Mesenchymal stem cell (in vitro differentiated cells and primary cell): ENCODE data around the gene PRKAR2A. TPM values are rescaled to one million over a fixed set of nuclear protein-coding genes. Genes with fewer than 3 reads are reported as not detected.

ENCODE experiments used
- DNase-seq: peaks from one replicate; pipeline ENCODE4 v3.0.0-alpha.2; 2013
- H2AFZ ChIP-seq: one replicate; pipeline ENCODE4 v1.6.1; 2013; ENCODE audit warnings: low read depth, mild to moderate bottlenecking, control low read depth, inconsistent platforms, low read length, moderate library complexity
- H2AK5ac ChIP-seq: 2 replicates; pipeline ENCODE4 v1.6.1; 2013; ENCODE audit warnings: low read length, moderate library complexity, mild to moderate bottlenecking, inconsistent platforms; ENCODE audit not compliant: severe bottlenecking
- H2BK120ac ChIP-seq: one replicate; pipeline ENCODE4 v1.6.1; 2013; ENCODE audit warnings: low read depth, mild to moderate bottlenecking, inconsistent platforms, low read length, moderate library complexity
- H2BK12ac ChIP-seq, 2 experiments: one replicate each; pipeline ENCODE4 v1.6.1; 2013; ENCODE audit warnings: inconsistent platforms in 2 of 2, low read length in 2 of 2, mild to moderate bottlenecking in 2 of 2, moderate library complexity in 2 of 2, control low read depth in 1 of 2
- H2BK15ac ChIP-seq: one replicate; pipeline ENCODE4 v1.6.1; 2013; ENCODE audit warnings: mild to moderate bottlenecking, low read depth, inconsistent platforms; ENCODE audit not compliant: poor library complexity, severe bottlenecking
- H2BK5ac ChIP-seq: 2 replicates; pipeline ENCODE4 v1.6.1; 2013; ENCODE audit warnings: low read depth, mild to moderate bottlenecking, low read length, control low read depth, inconsistent platforms; ENCODE audit not compliant: poor library complexity, severe bottlenecking
- H3K14ac ChIP-seq, 2 experiments: one replicate each; pipeline ENCODE4 v1.6.1; 2013; ENCODE audit warnings: inconsistent platforms in 2 of 2, low read length in 2 of 2, control low read depth in 1 of 2, mild to moderate bottlenecking in 1 of 2, moderate library complexity in 1 of 2
- H3K18ac ChIP-seq, 2 experiments: one replicate each; pipeline ENCODE4 v1.6.1; 2013; ENCODE audit warnings: inconsistent platforms in 2 of 2, low read length in 2 of 2, control low read depth in 1 of 2, low read depth in 1 of 2, mild to moderate bottlenecking in 1 of 2
- H3K23ac ChIP-seq, 2 experiments: one replicate each; pipeline ENCODE4 v1.6.1; 2013; ENCODE audit warnings: inconsistent platforms in 2 of 2, low read length in 2 of 2, mild to moderate bottlenecking in 2 of 2, moderate library complexity in 2 of 2, control low read depth in 1 of 2
- H3K27ac ChIP-seq: 2 replicates; pipeline ENCODE4 v1.5.1; 2013; ENCODE audit warnings: mild to moderate bottlenecking, moderate library complexity, low read length, control low read depth, inconsistent platforms; ENCODE audit not compliant: poor library complexity, severe bottlenecking
- H3K27me3 ChIP-seq, 2 experiments: 2 replicates each; pipeline versions ENCODE4 v1.6.1 to v1.7.0; 2013; ENCODE audit warnings: low read length in 2 of 2, mild to moderate bottlenecking in 2 of 2, moderate library complexity in 2 of 2, control low read depth in 1 of 2, inconsistent platforms in 1 of 2; ENCODE audit not compliant: control insufficient read depth in 1 of 2, insufficient read depth in 1 of 2
- H3K36me3 ChIP-seq, 2 experiments: 2 replicates each; pipeline versions ENCODE4 v1.6.1 to v1.7.0; 2013; ENCODE audit warnings: low read length in 2 of 2, control low read depth in 1 of 2, inconsistent platforms in 1 of 2, low read depth in 1 of 2, mild to moderate bottlenecking in 1 of 2; ENCODE audit not compliant: insufficient read depth in 2 of 2, control insufficient read depth in 1 of 2
- H3K4ac ChIP-seq, 2 experiments: one replicate each; pipeline ENCODE4 v1.6.1; 2013; ENCODE audit warnings: inconsistent platforms in 2 of 2, low read length in 2 of 2, mild to moderate bottlenecking in 2 of 2, moderate library complexity in 2 of 2, control low read depth in 1 of 2, low read depth in 1 of 2
- H3K4me1 ChIP-seq: 2 replicates; pipeline ENCODE4 v1.6.1; 2013; ENCODE audit warnings: low read depth, low read length, control low read depth; ENCODE audit not compliant: control insufficient read depth, insufficient read depth
- H3K4me2 ChIP-seq: 2 replicates; pipeline ENCODE4 v1.6.1; 2013; ENCODE audit warnings: low read length, mild to moderate bottlenecking, inconsistent platforms; ENCODE audit not compliant: poor library complexity, severe bottlenecking
- H3K4me3 ChIP-seq, 2 experiments: 2 replicates each; pipeline versions ENCODE4 v1.5.1 to v1.7.0; 2013; ENCODE audit warnings: low read length in 2 of 2, mild to moderate bottlenecking in 2 of 2, control low read depth in 1 of 2, low read depth in 1 of 2; ENCODE audit not compliant: insufficient read depth in 1 of 2
- H3K79me1 ChIP-seq: replicated peaks from 2 replicates; pipeline ENCODE4 v1.6.1; 2013; ENCODE audit warnings: mild to moderate bottlenecking, control low read depth, low read length, inconsistent platforms; ENCODE audit not compliant: poor library complexity, severe bottlenecking
- H3K9ac ChIP-seq: 2 replicates; pipeline ENCODE4 v1.7.0; 2013; ENCODE audit warnings: mild to moderate bottlenecking, low read length, moderate library complexity
- H3K9me3 ChIP-seq: 2 replicates; pipeline ENCODE4 v1.7.0; 2013; ENCODE audit warnings: mild to moderate bottlenecking, low read length; ENCODE audit not compliant: control insufficient read depth
- H4K8ac ChIP-seq: one replicate; pipeline ENCODE4 v1.6.1; 2013; ENCODE audit warnings: inconsistent platforms, mild to moderate bottlenecking, low read length, moderate library complexity
- H4K91ac ChIP-seq: one replicate; pipeline ENCODE4 v1.6.1; 2013; ENCODE audit warnings: mild to moderate bottlenecking, low read length, inconsistent platforms
- WGBS: methylation state at CpG from one replicate; pipeline ENCODE4 v1.1.7; 2013; ENCODE audit warnings: mixed read lengths; 5-methylcytosine and 5-hydroxymethylcytosine counted together
- polyA plus RNA-seq, 2 experiments: library from polyadenylated mRNA; stranded (reverse); fragments of 200-250 nt; gene quantifications; one replicate each; pipeline ENCODE4 v1.2.3, GENCODE V29; 2013

The PRKAR2A gene
- 40.5 TPM for polyA plus RNA-seq (2013, experiment 1 of 2)
- 41.5 TPM for polyA plus RNA-seq (2013, experiment 2 of 2)

GRCh38 chr3:48847504-48848423, at the start of gene PRKAR2A:
Gene PRKAR2A (minus strand): TSS chr3:48847874. CDS start chr3:48847596, 278 bp downstream.
- H3K4me1 ChIP-seq = peaks cover 11% of the 10 kb centered on the region
- H2BK120ac ChIP-seq = peak within 1 kb of the TSS; percentile 71
- peak within 1 kb of the TSS; percentile 91 for H2AFZ ChIP-seq
- H2BK15ac ChIP-seq = peak within 1 kb of the TSS; percentile 88
- no peaks in the 10 kb centered on the region for H3K27me3 ChIP-seq
- H3K4me3 ChIP-seq = peak within 1 kb of the TSS; percentile 90 to 96
- H2BK12ac ChIP-seq = peak within 1 kb of the TSS; percentile 24 to 83
- no peak within 1 kb of the TSS for H2BK5ac ChIP-seq
- peak within 1 kb of the TSS; percentile 9 for H2AK5ac ChIP-seq
- peak within 1 kb of the TSS in 1 of 2 experiments; percentile 94 for H3K14ac ChIP-seq
- peaks cover 6% of the 10 kb centered on the region for H3K79me1 ChIP-seq
- peak within 1 kb of the TSS; percentile 37 to 93 for H3K18ac ChIP-seq
- H3K27ac ChIP-seq = peak within 1 kb of the TSS; percentile 60
- H3K4ac ChIP-seq = peak within 1 kb of the TSS; percentile 53 to 98
- peaks cover 0 to 3% of the 10 kb centered on the region in 2 experiments for H3K36me3 ChIP-seq
- H3K9me3 ChIP-seq = no peaks in the 10 kb centered on the region
- H3K4me2 ChIP-seq = peak within 1 kb of the TSS; percentile 71
- H4K91ac ChIP-seq = peak within 1 kb of the TSS; percentile 64
- H3K23ac ChIP-seq = peak within 1 kb of the TSS in 1 of 2 experiments; percentile 66
- DNase-seq = peak; percentile 90
- H3K9ac ChIP-seq = peak within 1 kb of the TSS; percentile 93
- peak within 1 kb of the TSS; percentile 79 for H4K8ac ChIP-seq
- WGBS = 4% methylated on average over 75 of the region's 81 CpGs

- no peak for DNase-seq
- no peak overlapping the region for H2BK15ac ChIP-seq
- no peak overlapping the region for H2BK120ac ChIP-seq
- no peak overlapping the region for H3K23ac ChIP-seq
- 99% methylated on average over 2 of the region's 2 CpGs for WGBS
- H3K4me1 ChIP-seq = peaks cover 3% of the 10 kb centered on the region
- no peak overlapping the region for H3K4me3 ChIP-seq
- H3K14ac ChIP-seq = no peak overlapping the region
- no peaks in the 10 kb centered on the region for H3K9me3 ChIP-seq
- no peaks in the 10 kb centered on the region for H3K27me3 ChIP-seq
- H3K9ac ChIP-seq = no peak overlapping the region
- H2AK5ac ChIP-seq = peak overlapping the region; percentile 23
- no peak overlapping the region for H4K91ac ChIP-seq
- H3K4ac ChIP-seq = no peak overlapping the region
- H2AFZ ChIP-seq = no peak overlapping the region
- no peak overlapping the region for H4K8ac ChIP-seq
- H3K18ac ChIP-seq = no peak overlapping the region
- no peak overlapping the region for H3K4me2 ChIP-seq
- H2BK5ac ChIP-seq = no peak overlapping the region
- peaks cover 8% of the 10 kb centered on the region for H3K79me1 ChIP-seq
- no peak overlapping the region for H3K27ac ChIP-seq
- H3K36me3 ChIP-seq = peaks cover 0 to 2% of the 10 kb centered on the region in 2 experiments
- H2BK12ac ChIP-seq = no peak overlapping the region
Observed at GRCh38 chr3:48896936-48897335, 49.3 kb upstream of the PRKAR2A start.

- Histone ChIP-seq H3K4me3 (no peak overlapping the region), H3K4ac (no peak overlapping the region), H3K36me3 (peaks cover 8 to 11% of the 10 kb centered on the region in 2 experiments), H3K27ac (no peak overlapping the region), H2BK12ac (no peak overlapping the region), H3K4me2 (no peak overlapping the region), H2BK120ac (no peak overlapping the region), H2AFZ (no peak overlapping the region), H3K9me3 (no peaks in the 10 kb centered on the region), H3K79me1 (peaks cover 9% of the 10 kb centered on the region), H4K8ac (no peak overlapping the region), H2AK5ac (no peak overlapping the region), H2BK5ac (no peak overlapping the region), H3K4me1 (peaks cover 3% of the 10 kb centered on the region), H3K23ac (no peak overlapping the region), H4K91ac (no peak overlapping the region), H3K14ac (no peak overlapping the region), H3K9ac (no peak overlapping the region), H2BK15ac (no peak overlapping the region), H3K27me3 (no peaks in the 10 kb centered on the region), H3K18ac (no peak overlapping the region)
- WGBS = 97% methylated on average over 6 of the region's 6 CpGs
- DNase-seq = no peak
Observed at GRCh38 chr3:48894516-48894915, 46.8 kb upstream of the PRKAR2A start.

DNA sequence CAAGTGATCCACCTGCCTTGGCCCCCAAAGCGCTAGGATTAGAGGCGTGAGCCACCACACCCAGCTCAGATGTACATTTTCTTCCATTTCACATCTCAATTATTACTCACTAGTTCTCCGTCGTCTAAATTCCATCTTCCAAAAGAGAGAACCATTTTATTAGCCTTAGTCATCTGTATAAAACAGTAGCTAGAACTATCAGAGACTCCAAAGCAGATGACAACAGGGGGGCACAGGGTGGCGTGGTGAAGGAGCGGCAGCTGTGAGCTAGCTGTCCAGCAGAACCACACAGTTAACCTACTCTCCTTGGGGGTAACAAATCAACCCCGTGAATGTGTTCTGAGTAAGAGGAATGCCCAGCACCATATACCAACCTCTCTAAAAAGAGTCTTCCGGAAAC, 43.9 kb upstream of the PRKAR2A start:
- H3K27ac ChIP-seq = no peak overlapping the region
- no peak for DNase-seq
- no peak overlapping the region for H3K23ac ChIP-seq
- no peak overlapping the region for H4K8ac ChIP-seq
- peaks cover 8 to 15% of the 10 kb centered on the region in 2 experiments for H3K36me3 ChIP-seq
- no peak overlapping the region for H2BK12ac ChIP-seq
- no peak overlapping the region for H2AFZ ChIP-seq
- H3K18ac ChIP-seq = no peak overlapping the region
- 96% methylated on average over 8 of the region's 8 CpGs for WGBS
- H2AK5ac ChIP-seq = no peak overlapping the region
- peaks cover 16% of the 10 kb centered on the region for H3K79me1 ChIP-seq
- H2BK5ac ChIP-seq = no peak overlapping the region
- H3K4me2 ChIP-seq = no peak overlapping the region
- no peak overlapping the region for H3K9ac ChIP-seq
- no peak overlapping the region for H3K14ac ChIP-seq
- H3K27me3 ChIP-seq = no peaks in the 10 kb centered on the region
- H3K9me3 ChIP-seq = no peaks in the 10 kb centered on the region
- no peak overlapping the region for H2BK120ac ChIP-seq
- H4K91ac ChIP-seq = no peak overlapping the region
- no peak overlapping the region for H2BK15ac ChIP-seq
- no peak overlapping the region for H3K4me3 ChIP-seq
- no peaks in the 10 kb centered on the region for H3K4me1 ChIP-seq
- no peak overlapping the region for H3K4ac ChIP-seq
